NCI-H2107 (cell line): ENCODE results near the gene IFT122.
"Not testable (repeated sequence)": the region's sequence is repeated elsewhere in the genome, so short reads cannot be mapped to it uniquely, and the experiment has no call there.

Experiments used
- DNase-seq: peaks from one replicate; lab custom pipeline; 2025; lab: John Stamatoyannopoulos, UW

IFT122 gene

DNA sequence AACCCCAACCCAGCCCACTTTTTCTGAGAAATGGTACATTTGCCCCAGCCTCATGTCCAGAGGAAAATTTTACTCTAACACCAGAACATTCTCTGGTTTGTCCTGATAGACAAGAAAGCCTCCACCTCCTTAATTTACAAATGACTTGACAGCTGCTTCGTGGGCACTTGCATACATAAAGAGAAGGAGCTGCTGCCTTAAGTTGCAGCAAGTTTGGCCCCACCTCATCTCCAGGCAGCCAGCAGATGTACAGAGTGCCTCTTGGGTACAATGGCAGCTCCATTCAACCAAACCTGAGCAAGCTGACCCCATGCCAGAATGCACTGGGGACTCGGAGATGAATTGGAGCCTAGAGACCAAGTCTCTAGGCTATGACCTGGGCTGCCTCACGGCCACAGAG lies 96.8 kb downstream of the IFT122 start:
- no peak for DNase-seq

DNA sequence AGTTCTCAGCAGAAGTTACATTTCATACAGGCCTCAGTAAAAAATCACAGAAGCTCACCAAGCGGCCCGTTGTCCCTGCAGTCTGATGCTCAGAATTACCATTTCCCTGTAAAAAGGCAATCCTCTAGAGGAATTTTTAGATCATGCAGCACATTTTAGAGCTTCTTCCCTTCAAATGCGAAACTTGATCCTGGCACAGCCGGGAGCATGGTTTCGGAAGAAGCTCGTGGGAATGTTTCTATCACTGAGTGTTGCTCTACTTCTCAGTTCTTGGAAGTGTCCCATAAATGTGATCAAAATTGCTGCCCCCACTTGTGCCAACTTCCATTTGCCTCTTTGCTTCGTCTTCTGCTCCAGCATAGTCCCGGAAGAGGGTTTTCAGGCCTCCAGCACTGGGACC lies 99.2 kb downstream of the IFT122 start:
- no peak for DNase-seq

DNA sequence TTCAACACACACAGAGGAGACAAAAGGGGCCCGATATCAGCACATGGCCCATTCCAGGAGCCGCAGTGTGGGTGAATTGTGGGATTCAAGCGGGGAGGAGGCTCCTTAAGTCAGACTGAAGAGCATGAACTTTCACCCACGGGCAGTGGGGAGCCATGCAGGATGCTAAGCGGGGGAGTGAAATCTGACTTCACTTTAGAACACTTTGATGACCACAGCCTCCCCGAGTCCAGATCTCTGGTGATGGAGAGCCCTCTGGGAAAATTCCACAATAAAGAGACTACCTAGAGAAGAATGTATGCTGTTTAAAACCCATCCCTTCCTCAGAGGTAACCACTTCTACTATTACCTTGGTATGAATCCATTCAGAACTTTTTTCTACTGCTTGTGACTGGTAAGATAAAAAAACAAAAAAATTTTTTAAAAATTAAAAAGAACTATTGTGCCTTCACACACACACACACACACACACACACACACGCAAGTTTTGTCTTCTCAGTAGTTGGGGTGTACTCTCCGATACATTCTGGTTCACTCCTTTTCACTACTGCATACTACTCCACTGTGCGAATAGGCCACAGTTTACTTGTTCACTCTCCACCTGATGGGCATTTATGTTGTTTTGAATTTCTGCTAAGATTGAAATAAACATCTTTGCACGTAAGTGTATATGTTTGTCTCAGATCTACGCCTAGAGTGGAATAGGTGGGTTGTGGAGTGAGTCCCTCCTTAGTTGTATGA lies 100.9 kb downstream of the IFT122 start:
- DNase-seq = no peak

DNA sequence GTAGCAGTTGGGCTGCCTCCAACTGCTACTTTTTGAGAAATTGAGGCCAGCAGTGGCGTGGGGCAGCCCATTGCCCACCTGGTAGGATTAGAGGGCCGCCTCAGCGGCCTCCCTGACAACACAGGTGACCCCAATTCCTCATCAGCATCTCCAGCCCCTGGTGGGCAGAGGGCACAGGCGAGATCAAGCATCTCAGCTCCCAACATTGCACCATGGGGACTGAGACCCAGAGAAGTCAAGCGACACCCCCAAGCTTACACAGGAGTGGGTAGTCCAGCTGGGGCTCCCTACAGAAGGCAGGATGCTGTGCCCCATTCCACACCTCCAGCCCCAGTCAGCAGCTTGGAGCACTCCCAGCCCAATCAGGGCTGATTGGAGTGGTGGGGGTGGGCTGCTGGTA lies 102.7 kb downstream of the IFT122 start:
- no peak for DNase-seq

DNA sequence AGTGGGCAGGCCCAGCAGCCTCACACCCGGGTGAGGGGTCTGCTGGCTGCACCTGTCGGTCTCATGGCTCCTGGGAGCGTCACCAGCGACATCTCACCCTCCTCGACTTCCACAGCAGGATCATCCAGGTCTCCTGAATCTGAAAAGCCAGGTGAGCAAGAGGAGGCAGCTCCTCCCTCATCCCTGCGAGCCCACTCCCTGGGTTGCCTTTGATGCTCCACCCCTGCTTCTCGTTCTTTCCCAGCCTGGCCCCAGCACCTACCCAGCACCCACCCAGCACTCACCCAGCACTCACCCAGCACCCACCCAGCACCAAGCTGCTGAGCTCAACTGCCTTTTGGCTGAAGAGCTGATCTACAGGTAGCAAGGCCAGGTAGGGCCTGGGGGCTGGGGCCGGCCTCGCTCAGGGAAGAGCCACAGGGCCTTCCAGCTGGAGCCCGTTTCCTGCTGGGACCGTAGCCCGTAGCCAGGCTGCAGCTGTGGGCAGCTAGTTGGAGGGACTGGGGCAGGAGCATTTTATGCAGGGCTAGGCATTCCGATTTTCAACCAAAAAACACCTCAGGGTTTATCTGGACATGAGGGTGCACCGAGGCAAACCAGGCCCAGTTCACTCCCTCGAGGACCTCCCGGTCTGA lies 103.2 kb downstream of the IFT122 start, which contains the start of gene H1-8:
Gene H1-8 (plus strand): TSS at position 20 of the 635 bp plus-strand sequence. CDS start 44 bp downstream, at position 64.
- DNase-seq = no peak

DNA sequence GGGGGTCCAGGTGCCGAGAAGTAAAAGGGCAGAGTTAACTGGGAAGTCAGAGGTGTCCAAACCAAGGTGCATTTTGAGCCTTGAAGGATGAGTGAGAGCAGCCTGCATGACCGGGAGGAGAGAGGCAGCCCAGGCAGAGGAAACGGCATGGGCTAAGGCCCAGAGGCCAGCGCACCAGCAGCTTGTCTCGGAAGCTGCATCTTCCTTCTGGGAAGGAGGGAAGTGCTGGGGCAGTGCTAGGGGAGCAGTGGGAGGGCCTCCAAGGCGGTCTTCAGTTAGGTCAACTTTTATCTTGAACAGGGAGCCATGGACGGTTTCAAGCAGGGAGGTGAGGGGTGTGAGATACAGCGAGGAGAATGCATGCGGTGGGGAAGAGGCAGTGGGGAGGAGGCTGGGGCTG lies 104.0 kb downstream of the IFT122 start:
- DNase-seq = no peak

DNA sequence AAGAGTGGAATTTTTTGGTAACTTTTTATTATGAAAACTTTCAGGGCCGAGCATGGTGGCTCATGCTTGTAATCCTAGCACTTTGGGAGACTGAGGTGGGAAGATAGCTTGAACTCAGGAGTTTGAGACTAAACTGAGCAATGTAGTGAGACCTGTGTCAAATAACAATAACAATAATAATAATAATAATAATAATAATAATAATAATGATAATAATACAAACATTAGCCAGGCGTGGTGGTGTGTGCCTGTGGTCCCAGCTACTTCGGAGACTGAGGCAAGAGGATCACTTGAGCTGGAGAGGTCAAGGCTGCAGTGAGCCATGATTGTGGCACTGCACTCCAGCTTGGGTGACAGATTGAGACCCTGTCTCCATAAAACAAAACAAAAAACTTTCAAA lies 105.9 kb downstream of the IFT122 start:
- not testable (repeated sequence) for DNase-seq

DNA sequence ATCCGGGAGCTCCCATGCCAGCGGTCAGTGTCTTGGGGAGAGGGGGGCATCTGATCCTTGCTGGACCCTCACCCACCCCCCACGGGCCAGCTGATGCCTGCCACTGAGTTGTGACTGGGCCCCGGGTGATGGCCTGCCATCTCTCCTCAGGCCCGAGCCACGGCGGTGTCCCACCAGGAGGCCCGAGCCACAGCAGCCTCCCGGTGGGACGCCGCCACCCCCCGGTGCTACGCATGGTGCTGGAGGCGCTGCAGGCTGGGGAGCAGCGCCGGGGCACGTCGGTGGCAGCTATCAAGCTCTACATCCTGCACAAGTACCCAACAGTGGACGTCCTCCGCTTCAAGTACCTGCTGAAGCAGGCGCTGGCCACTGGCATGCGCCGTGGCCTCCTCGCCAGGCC lies 107.2 kb downstream of the IFT122 start:
- no peak for DNase-seq

DNA sequence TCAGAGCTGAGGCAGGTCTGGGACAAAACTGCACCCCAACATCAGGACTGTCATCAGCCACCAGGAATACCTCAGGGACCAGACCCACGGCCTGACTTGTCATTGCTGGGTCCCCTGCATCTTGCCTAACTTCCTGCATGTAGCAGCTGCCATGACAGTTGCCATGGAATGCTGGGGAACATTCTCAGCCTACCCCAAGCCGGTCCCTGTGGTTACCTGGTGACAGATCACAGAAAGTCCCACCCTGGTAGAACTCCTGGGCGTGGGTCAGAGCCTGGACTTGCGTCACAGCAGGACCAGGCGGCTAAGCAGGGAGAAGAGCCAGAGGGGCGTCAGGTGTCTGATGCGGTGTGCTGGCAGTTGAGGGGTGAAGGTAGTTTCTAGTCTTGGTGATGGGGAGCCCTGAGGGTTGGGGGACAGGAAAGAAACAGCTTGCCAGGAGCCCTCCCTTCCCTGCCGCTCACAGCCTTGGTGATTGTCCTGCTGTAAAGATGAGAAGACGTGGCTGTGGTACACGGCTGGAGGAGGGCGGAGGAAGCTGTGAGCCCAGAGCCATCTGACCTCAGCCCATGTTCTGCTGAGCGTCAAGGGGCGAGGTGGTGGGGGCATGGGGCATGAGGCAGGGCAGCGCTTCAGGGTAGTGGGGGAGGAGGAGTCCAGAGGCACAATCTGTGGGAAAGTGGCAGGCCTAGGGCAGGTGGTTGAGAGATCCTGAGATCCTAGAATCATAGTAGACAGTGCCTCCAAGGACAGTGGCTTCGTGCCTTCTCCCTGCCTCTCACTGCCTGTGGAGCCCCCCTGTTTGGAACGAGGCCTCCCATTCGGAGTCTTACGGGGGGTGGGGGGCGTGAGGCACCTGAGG lies 108.3 kb downstream of the IFT122 start:
- no peak for DNase-seq

DNA sequence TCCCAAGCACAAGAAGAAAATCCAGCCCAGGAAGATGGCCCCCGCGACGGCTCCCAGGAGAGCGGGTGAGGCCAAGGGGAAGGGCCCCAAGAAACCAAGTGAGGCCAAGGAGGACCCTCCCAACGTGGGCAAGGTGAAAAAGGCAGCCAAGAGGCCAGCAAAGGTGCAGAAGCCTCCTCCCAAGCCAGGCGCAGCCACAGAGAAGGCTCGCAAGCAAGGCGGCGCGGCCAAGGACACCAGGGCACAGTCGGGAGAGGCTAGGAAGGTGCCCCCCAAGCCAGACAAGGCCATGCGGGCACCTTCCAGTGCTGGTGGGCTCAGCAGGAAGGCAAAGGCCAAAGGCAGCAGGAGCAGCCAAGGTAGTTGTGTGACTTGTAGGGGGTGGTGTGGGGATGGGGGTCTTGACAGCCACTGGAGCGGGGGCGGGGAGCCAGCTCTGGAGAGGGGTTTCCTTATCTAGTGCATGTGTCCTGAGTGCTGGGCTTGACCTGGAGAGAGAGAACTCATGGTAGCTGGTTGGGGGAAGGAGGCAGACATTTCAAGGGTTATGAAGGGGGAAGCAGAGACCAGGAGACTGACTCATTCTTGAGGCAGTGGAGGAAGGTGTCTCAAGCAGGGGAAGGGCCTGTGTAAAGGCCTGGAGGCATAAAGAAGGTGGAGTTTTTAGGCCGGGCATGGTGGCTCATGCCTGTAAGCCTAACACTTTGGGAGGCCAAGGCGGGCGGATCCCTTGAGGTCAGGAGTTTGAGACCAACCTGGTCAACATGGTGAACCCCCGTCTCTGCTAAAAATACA lies 109.2 kb downstream of the IFT122 start:
- no peak for DNase-seq

DNA sequence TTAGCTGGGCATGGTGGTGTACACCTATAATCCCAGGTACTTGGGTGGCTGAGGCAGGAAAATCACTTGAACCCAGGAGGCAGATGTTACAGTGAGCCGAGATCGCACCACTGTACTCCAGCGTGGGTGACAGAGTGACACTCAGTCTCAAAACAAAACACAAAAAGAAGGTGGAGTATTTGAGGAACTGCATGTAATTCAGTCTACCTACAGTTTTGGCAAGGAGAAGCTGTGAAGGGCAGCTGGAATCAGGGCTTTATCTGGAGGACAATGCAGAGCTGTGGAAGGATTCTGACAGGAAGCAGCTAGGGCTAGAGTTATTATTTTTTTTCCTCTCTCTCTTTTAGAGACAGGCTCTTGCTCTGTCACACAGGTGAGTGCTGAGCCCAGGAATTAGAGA lies 109.8 kb downstream of the IFT122 start:
- no peak for DNase-seq

DNA sequence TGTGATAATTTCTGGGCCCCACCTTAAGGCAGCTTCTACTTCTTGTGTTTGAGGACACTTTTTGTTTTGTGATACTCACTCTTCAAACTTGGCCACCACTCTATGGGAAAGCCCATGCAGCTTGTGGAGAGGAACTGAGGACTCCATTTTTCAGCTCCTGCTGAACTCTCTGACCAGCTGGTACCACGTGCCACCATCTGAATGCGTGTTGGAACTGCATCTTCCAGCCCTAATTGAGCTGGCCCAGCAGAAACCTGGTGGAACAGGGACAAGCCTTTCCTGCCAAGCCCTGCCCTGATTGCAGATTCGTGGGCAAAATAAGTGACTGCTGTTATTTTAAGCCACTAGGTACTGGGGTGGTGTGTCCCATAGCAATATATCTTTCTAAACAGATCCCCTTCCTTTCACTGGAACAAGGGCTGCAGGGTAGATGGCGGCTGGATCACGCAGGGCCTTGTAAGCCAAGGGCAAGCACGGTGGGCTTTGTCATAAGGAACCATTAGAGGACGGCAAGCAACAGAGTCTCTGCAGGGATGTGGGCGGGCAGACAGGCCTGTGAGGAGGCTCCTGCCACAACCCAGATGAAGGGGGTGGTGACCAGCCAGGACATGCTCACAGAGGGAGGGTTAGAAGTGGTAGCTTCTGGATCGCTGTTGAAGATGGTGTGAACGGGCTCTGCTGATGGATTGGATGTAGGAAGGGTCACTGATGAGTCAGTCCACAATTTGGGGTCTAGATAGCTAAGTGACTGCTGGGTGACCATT lies 112.4 kb downstream of the IFT122 start:
- no peak for DNase-seq

DNA sequence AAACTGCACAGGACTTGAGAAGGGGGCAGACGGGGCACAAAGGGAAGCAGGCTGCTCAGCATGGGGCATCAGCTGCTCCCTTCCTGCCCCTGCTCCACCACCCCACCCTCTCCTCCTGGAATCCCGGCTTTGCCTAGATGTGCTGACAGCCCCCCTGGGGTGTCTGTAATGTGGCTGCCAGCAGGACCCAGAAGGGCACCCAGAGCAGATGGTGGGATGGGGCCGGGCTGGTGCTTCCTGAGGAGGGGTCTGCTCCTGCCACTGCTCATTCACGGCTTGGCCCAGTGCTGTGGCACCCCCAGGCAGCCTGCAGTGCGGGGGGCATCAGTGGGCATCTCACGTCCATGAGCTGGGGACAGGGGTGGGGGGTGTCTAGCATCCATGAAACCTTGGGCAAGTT lies 113.1 kb downstream of the IFT122 start:
- DNase-seq = no peak

DNA sequence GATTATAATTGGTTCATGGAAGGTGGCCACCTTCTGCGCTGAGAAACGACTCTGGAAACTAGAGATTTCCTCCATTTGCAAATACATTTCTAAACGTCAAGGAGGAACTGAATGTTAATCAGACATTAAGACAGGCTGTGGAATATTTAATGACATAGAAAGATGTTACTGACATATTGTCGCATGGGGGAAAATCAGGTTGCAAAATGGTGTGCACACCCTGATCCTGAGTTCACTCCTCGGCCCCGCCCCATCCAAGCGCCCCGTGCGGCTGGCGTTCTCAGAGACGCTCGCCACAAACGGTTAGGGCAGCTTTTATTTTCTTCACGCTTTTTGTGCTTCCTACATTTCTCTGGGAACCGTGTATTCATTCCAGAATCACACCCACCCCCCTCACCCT lies 113.7 kb downstream of the IFT122 start:
- no peak for DNase-seq

DNA sequence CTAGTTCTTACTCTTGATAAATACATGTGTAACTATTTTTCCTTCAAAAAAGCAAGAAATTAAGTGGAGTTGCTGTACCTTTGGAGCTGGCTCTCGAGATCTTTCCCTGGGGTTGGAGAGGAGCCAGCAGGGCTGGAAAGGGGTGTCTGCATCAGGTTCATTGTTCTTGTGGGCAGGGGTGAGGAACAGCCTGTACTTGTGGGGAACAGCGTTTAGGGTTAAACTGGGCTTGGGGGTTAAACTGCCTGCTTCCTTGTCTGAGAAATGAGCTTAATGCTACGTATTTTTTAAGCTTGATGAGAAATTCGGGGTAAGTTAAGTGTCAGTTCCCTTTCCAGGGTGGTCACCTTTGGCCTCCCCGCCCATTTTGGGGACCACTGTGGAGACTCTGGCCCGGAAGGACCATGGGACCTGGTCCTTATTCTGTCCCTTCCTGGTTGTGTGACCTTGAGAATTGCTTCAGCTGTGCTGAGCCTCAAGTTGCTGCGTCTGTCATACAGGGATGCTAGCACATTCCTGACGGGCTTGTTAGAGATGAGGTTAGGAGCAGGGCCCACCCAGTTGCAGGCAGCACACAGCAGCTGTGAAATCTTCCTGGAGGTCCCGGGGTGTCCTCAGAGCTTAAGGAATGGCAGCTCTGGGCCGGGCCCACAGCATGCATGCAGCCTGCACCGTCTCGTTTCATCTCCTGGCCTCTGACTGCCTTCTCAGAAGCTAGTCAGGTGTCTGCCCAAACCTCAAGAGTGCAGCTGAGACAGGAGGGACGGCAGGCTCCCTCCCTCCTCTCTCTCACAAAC lies 114.5 kb downstream of the IFT122 start:
- DNase-seq = no peak

DNA sequence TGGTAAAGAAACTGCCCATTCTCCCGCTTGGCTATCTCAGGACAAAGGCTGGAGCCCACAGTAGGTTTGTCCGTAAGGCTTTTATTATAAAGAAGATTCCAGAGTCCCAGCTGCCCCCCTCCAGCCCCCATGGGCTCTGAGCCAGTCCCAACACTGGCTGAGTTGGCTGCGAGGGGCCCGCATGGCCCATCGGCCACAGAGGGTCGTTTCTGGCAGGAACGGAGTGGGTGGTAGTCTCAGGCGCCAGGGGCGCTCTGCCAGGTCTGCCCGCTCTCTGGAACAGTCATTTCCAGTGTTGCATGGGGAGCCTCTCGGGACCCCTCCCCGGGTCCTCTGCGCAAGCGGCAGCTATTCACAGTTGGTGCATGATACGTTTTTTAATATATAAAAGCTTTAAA lies 115.1 kb downstream of the IFT122 start:
- DNase-seq = no peak

DNA sequence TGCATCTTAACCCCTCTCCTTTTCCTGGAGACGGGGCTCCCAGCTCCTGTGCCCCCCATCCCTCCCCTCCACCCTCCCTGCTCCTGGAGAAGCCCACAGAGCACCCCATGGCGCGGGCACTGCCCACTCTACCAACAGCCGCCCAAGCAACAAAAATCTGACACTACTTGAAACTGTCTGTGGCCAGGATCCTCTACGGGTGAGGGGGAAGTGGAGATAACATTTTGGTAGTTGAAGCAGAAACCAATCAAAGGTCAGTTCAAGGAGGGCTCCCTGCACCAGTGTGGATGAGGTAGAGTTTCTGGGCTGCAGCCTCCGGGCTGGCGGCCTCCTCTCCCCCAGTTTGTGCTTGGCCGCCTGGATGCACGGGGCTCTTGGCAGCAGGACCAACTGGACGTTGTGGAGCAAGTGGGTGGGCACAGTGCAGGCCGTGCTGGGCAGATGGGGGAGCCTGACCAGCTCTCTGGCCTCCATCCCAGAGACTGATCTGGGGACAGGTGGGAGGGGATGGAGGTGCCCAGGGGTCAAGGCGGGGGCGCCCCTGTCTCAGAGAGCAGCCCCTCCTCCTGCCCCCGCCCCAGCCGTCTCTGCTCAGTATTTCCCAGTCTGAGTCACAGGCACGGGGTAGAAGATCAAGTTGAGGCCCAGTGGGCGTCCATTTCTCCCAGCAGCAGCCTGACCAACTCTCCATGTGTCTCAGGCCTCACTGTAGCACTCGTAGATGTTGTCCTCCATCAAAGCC lies 115.8 kb downstream of the IFT122 start:
- no peak for DNase-seq

DNA sequence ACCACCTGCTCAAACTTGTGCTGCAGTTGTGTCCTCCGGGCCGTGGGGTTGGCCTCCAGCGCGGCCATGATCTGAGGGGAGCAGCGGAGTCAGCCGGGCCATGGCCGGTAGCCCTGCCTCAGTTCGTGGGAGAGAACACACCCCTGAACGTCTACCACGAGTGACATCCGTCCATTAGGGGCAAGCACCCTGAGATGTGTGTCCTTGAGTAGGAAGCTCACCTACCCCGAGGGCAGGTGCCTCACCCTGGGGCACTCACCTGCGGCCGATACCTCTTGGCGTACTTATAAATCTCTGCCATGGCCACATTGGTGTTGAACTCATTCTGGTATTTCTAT lies 116.3 kb downstream of the IFT122 start:
- no peak for DNase-seq

DNA sequence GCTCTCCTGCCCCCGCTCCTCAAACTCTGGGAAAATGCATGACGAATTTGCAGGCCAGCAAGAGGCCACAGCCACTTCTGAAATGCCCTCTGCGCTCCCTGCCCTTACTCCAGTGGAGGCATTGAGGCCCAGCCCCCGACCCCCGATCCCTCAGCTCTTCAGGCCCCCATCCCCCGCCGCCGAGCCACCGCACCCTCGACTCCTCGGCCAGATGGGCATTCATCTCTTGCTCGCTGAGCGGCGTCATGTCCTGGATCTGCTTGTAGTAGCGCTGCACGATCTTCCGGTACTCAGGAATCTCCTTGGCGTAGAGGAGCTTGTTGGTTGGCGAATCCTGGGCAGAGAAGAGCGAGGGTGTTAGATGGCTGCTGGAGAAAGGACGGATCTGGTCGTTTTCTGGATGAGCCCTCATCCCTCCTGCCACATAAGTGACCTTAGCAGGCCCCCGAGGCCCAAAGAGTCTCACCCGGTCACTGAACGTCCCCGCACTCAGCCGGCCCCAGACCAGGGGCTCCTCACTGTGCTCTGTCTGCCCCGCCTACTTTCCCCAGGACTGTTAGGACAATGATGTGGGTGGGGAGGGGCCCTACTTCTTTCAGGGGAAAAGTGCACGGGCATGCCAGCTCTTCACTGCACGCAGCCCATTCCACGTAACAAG lies 117.0 kb downstream of the IFT122 start:
- DNase-seq = no peak
